K562 (cell line): Measurements from ENCODE around the gene ECI1. TPM values are rescaled to one million over a fixed set of nuclear protein-coding genes. Genes with fewer than 3 reads are reported as not detected.
A peak's percentile ranks its signal among the peaks of the same experiment; 100 is the strongest.

Experiments
- ARID3B ChIP-seq: fragments of 250-450 bp; sonication (Bioruptor Pico); IDR thresholded peaks from 2 replicates; pipeline ENCODE4 v1.4.0; 2020; ENCODE audit warnings: borderline replicate concordance
- ASH1L ChIP-seq: fragments of 450-650 bp; IDR thresholded peaks from 2 replicates; pipeline ENCODE4 v1.6.1; 2018; ENCODE audit warnings: borderline replicate concordance, mild to moderate bottlenecking, low read depth; ENCODE audit not compliant: partially characterized antibody
- ATF3 ChIP-seq, 2 experiments: fragments of 450-650 bp in 1 of 2; sonication (generic) in 1 of 2; formaldehyde crosslinking in 1 of 2; IDR thresholded peaks in 1 of 2; conservative IDR thresholded peaks in 1 of 2; 2 replicates each; pipeline versions ENCODE4 v1.6.1 to v1.8.1; 2016 to 2023; ENCODE audit warnings: mild to moderate bottlenecking in 2 of 2, moderate library complexity in 2 of 2, inconsistent platforms in 1 of 2, missing genetic modification reagents in 1 of 2
- CCNT2 ChIP-seq: IDR thresholded peaks from 2 replicates; pipeline ENCODE4 v1.6.1; 2011; ENCODE audit warnings: borderline replicate concordance, low read depth, mild to moderate bottlenecking, moderate library complexity, mixed read lengths, low read length; ENCODE audit not compliant: insufficient read length; ENCODE audit errors: extremely low read depth
- POLR2G ChIP-seq: fragments of 200-400 bp; formaldehyde crosslinking; IDR thresholded peaks from 2 replicates; pipeline ENCODE4 v1.6.1; 2017; ENCODE audit warnings: low read depth, mild to moderate bottlenecking, antibody characterized with exemption, low read length, moderate library complexity
- RBFOX2 ChIP-seq: fragments of 200-400 bp; formaldehyde crosslinking; IDR thresholded peaks from 2 replicates; pipeline ENCODE4 v1.6.1; 2017; ENCODE audit warnings: low read depth, mild to moderate bottlenecking, low read length, moderate library complexity
- SNAPC5 ChIP-seq: fragments of 250-450 bp; sonication (Bioruptor Pico); IDR thresholded peaks from 2 replicates; pipeline ENCODE4 v1.8.0; 2021; ENCODE audit warnings: moderate library complexity, mild to moderate bottlenecking, inconsistent platforms
- SUPT5H ChIP-seq: fragments of 450-650 bp; IDR thresholded peaks from 2 replicates; pipeline ENCODE4 v1.6.1; 2016
- UBTF ChIP-seq, 2 experiments: IDR thresholded peaks; 2 replicates each; pipeline ENCODE4 v1.6.1; 2012; ENCODE audit warnings: improper control_type of control experiment in 2 of 2, low read depth in 2 of 2, low read length in 2 of 2, borderline replicate concordance in 1 of 2
- ZNF318 ChIP-seq, 2 experiments: fragments of 450-650 bp; IDR thresholded peaks; 2 replicates each; pipeline ENCODE4 v1.6.1; 2016; ENCODE audit warnings: mild to moderate bottlenecking in 2 of 2, borderline replicate concordance in 1 of 2, low read depth in 1 of 2, moderate library complexity in 1 of 2
- ZNF778 ChIP-seq: fragments of 450-650 bp; formaldehyde crosslinking; IDR thresholded peaks from 2 replicates; pipeline ENCODE4 v1.4.0; 2020; ENCODE audit warnings: mild to moderate bottlenecking, moderate library complexity
- polyA plus RNA-seq, 8 experiments: library from polyadenylated mRNA; depleted of rRNA in 4 of 8; stranded (reverse) in 5 of 8; unstranded in 3 of 8; fragments of >200 nt; fragmentation: Nextera tagmentation in 2 of 8; fragmentation: Illumina TruSeq in 1 of 8; extraction: Ambion mirVana in 2 of 8; extraction: Trizol in 1 of 8; gene quantifications; 2 replicates each; pipeline versions ENCODE4 v1.2.1 to v1.2.3, GENCODE V29; 2011 to 2014; ENCODE audit warnings: inconsistent platforms in 1 of 8, missing spikeins in 1 of 8
- total RNA-seq, 7 experiments: library from RNA; depleted of rRNA in 6 of 7; stranded (reverse); fragments of >200 nt in 6 of 7; fragmentation: Illumina TruSeq in 2 of 7; extraction: Trizol in 2 of 7; gene quantifications; 2 replicates each; pipeline versions ENCODE4 v1.2.1 to v1.2.3, GENCODE V29; 2011 to 2021; ENCODE audit warnings: low replicate concordance in 1 of 7

ECI1 gene
- total and polyA plus RNA-seq, 9 of the 15 experiments (the other 6 are each of a cell fraction or from before 2014, with no cell fraction given), result 4.7 to 189 (median 54.0) TPM

- TF ChIP-seq POLR2G (peak; percentile 58), ZNF778 (CRISPR knock-in tag) (no peak), ARID3B (CRISPR knock-in tag) (no peak), CCNT2 (peak; percentile 53), SNAPC5 (CRISPR knock-in tag) (no peak), UBTF (IDR thresholded peaks at IDR 0.05; ENCODE audit: borderline replicate concordance in 1 of 2, low read depth in 2 of 2, low read length in 2 of 2) (no peak), ASH1L (no peak), RBFOX2 (0 out of 2 replicates have a peak, but pooled peaks have one; percentile 26), ATF3 (IDR thresholded peaks at IDR 0.05) (no peak), ATF3 (CRISPR knock-in tag; conservative IDR thresholded peaks at IDR 0.05) (no peak), SUPT5H (0 out of 2 replicates have a peak, but pooled peaks have one; percentile 21), ZNF318 (IDR thresholded peaks at IDR 0.05; ENCODE audit: borderline replicate concordance in 1 of 2, low read depth in 1 of 2) (no peak)
Measured at GRCh38 chr16:2237493-2238149, 13.8 kb downstream of the ECI1 start (continued).
